IgD-negative memory B cell (primary cell): Measurements from ENCODE around the gene C15orf40. TPM values are rescaled to one million over a fixed set of nuclear protein-coding genes. Genes with fewer than 3 reads are reported as not detected.
A peak's percentile ranks its signal among the peaks of the same experiment; 100 is the strongest.
"Not testable (repeated sequence)": the region's sequence is repeated elsewhere in the genome, so short reads cannot be mapped to it uniquely, and the experiment has no call there.

ENCODE experiments used
- H3K27ac Mint-ChIP-seq, 3 donors: one replicate each; pipeline ENCODE4 v1.8.0; 2020 to 2022; ENCODE audit warnings: mild to moderate bottlenecking in 3 of 3, mixed read lengths in 3 of 3, moderate library complexity in 1 of 3
- H3K27me3 Mint-ChIP-seq: one replicate; pipeline ENCODE4 v1.8.0; 2021; ENCODE audit warnings: mixed read lengths
- H3K36me3 Mint-ChIP-seq: one replicate; pipeline ENCODE4 v1.8.0; 2020; ENCODE audit warnings: mild to moderate bottlenecking, mixed read lengths
- H3K4me1 Mint-ChIP-seq, 3 donors: one replicate each; pipeline ENCODE4 v1.8.0; 2020 to 2022; ENCODE audit warnings: mixed read lengths in 3 of 3, mild to moderate bottlenecking in 1 of 3
- H3K4me3 Mint-ChIP-seq, 4 donors: one replicate each; pipeline ENCODE4 v1.8.0; 2020 to 2022; ENCODE audit warnings: mild to moderate bottlenecking in 4 of 4, mixed read lengths in 4 of 4, moderate library complexity in 3 of 4
- H3K9me3 Mint-ChIP-seq, 3 donors: one replicate each; pipeline ENCODE4 v1.8.0; 2020 to 2021; ENCODE audit warnings: mixed read lengths in 3 of 3, mild to moderate bottlenecking in 1 of 3
- polyA plus RNA-seq: library from polyadenylated mRNA; unstranded; fragments of 300-500 nt; fragmentation: Illumina TruSeq; gene quantifications from one replicate; pipeline ENCODE4 v1.2.3, GENCODE V29; 2021

Gene C15orf40
- polyA plus RNA-seq, 1 donor from 2014 or later = 54.5 TPM

GRCh38 chr15:82951472-82952157 lies 59.8 kb downstream of the C15orf40 start:
- Mint-ChIP-seq H3K9me3 (no peaks in the 10 kb centered on the region), H3K4me3 (peak overlapping the region in 3 of 4 donors; percentile 57 to 81 (median 79)), H3K27ac (no peak overlapping the region), H3K27me3 (peaks cover 10% of the 10 kb centered on the region), H3K36me3 (peaks cover under 1% of the 10 kb centered on the region), H3K4me1 (peaks cover 6 to 8% (median 6%) of the 10 kb centered on the region in 3 donors)

- H3K9me3 Mint-ChIP-seq = no peaks in the 10 kb centered on the region
Observed at GRCh38 chr15:82950746-82951370, 60.6 kb downstream of the C15orf40 start.

GRCh38 chr15:82950295-82950694 lies 61.1 kb downstream of the C15orf40 start:
- no peaks in the 10 kb centered on the region for H3K9me3 Mint-ChIP-seq
- H3K4me3 Mint-ChIP-seq = no peak overlapping the region
- no peak overlapping the region for H3K27ac Mint-ChIP-seq
- H3K36me3 Mint-ChIP-seq = no peaks in the 10 kb centered on the region
- H3K4me1 Mint-ChIP-seq = peaks cover 5 to 8% (median 6%) of the 10 kb centered on the region in 3 donors
- H3K27me3 Mint-ChIP-seq = peaks cover 10% of the 10 kb centered on the region

More at GRCh38 chr15:82950746-82951370, 60.6 kb downstream of the C15orf40 start:
- no peak overlapping the region for H3K4me3 Mint-ChIP-seq
- peaks cover 6 to 8% (median 6%) of the 10 kb centered on the region in 3 donors for H3K4me1 Mint-ChIP-seq
- no peaks in the 10 kb centered on the region for H3K36me3 Mint-ChIP-seq
- no peak overlapping the region for H3K27ac Mint-ChIP-seq
- H3K27me3 Mint-ChIP-seq = peaks cover 10% of the 10 kb centered on the region

- Mint-ChIP-seq H3K4me3 (no peak overlapping the region), H3K27ac (no peak overlapping the region), H3K27me3 (no peaks in the 10 kb centered on the region), H3K9me3 (no peaks in the 10 kb centered on the region), H3K36me3 (no peaks in the 10 kb centered on the region), H3K4me1 (peaks cover 0 to 2% (median 1%) of the 10 kb centered on the region in 3 donors)
Observed at GRCh38 chr15:82946155-82946701, 65.2 kb downstream of the C15orf40 start.

GRCh38 chr15:82945326-82945725 lies 66.1 kb downstream of the C15orf40 start:
- no peak overlapping the region for H3K4me3 Mint-ChIP-seq
- no peaks in the 10 kb centered on the region for H3K9me3 Mint-ChIP-seq
- H3K36me3 Mint-ChIP-seq = no peaks in the 10 kb centered on the region
- H3K27ac Mint-ChIP-seq = no peak overlapping the region
- peaks cover 2% of the 10 kb centered on the region for H3K27me3 Mint-ChIP-seq
- peaks cover 0 to 2% (median 1%) of the 10 kb centered on the region in 3 donors for H3K4me1 Mint-ChIP-seq

GRCh38 chr15:82944821-82945220 lies 66.6 kb downstream of the C15orf40 start:
- no peaks in the 10 kb centered on the region for H3K36me3 Mint-ChIP-seq
- H3K4me1 Mint-ChIP-seq = peaks cover 0 to 2% (median 1%) of the 10 kb centered on the region in 3 donors
- H3K4me3 Mint-ChIP-seq = no peak overlapping the region
- peaks cover 2% of the 10 kb centered on the region for H3K27me3 Mint-ChIP-seq
- H3K9me3 Mint-ChIP-seq = no peaks in the 10 kb centered on the region
- H3K27ac Mint-ChIP-seq = no peak overlapping the region

- peaks cover 0 to 2% (median 1%) of the 10 kb centered on the region in 3 donors for H3K4me1 Mint-ChIP-seq
- no peaks in the 10 kb centered on the region for H3K9me3 Mint-ChIP-seq
- H3K27ac Mint-ChIP-seq = no peak overlapping the region
- no peaks in the 10 kb centered on the region for H3K36me3 Mint-ChIP-seq
- H3K27me3 Mint-ChIP-seq = peaks cover 2% of the 10 kb centered on the region
- no peak overlapping the region for H3K4me3 Mint-ChIP-seq
Observed at GRCh38 chr15:82944056-82944455, 67.4 kb downstream of the C15orf40 start.

- Mint-ChIP-seq H3K36me3 (no peaks in the 10 kb centered on the region), H3K27ac (no peak overlapping the region), H3K9me3 (peaks cover 0 to 2% (median 0%) of the 10 kb centered on the region in 3 donors), H3K4me3 (no peak overlapping the region), H3K27me3 (peaks cover 2% of the 10 kb centered on the region), H3K4me1 (peaks cover 0 to 2% (median 1%) of the 10 kb centered on the region in 3 donors)
Observed at GRCh38 chr15:82943176-82943575, 68.3 kb downstream of the C15orf40 start.

- Mint-ChIP-seq H3K4me3 (no peak overlapping the region), H3K4me1 (peaks cover 0 to 2% (median 1%) of the 10 kb centered on the region in 3 donors), H3K27ac (no peak overlapping the region), H3K27me3 (peaks cover 2% of the 10 kb centered on the region), H3K9me3 (peaks cover 0 to 2% (median 0%) of the 10 kb centered on the region in 3 donors), H3K36me3 (no peaks in the 10 kb centered on the region)
Observed at GRCh38 chr15:82942691-82943090, 68.7 kb downstream of the C15orf40 start.

GRCh38 chr15:82939678-82940077 lies 71.8 kb downstream of the C15orf40 start:
- H3K36me3 Mint-ChIP-seq, H3K4me1 Mint-ChIP-seq, H3K27ac Mint-ChIP-seq, H3K27me3 Mint-ChIP-seq, H3K4me3 Mint-ChIP-seq, H3K9me3 Mint-ChIP-seq: not testable (repeated sequence)

Other genes with a start within 250 kb of the C15orf40 start
- gene FSD2, start 205.6 kb downstream of the C15orf40 start, polyA plus RNA-seq = 0.09 TPM
- gene WHAMM, start 202.0 kb downstream of the C15orf40 start, polyA plus RNA-seq = 3.4 TPM
- gene HOMER2, start 58.9 kb downstream of the C15orf40 start, polyA plus RNA-seq = 2.7 TPM
- gene RAMAC, start 25.4 kb downstream of the C15orf40 start, polyA plus RNA-seq = 38.2 TPM
- 49.7 TPM for gene BTBD1, start 55.6 kb upstream of the C15orf40 start, polyA plus RNA-seq
- gene TM6SF1, start 96.0 kb upstream of the C15orf40 start, polyA plus RNA-seq = 0.29 TPM
- gene HDGFL3, start 196.2 kb upstream of the C15orf40 start, polyA plus RNA-seq = 0.01 TPM